ENCODE measurements around the gene G6PC2.

The G6PC2 gene

DNA sequence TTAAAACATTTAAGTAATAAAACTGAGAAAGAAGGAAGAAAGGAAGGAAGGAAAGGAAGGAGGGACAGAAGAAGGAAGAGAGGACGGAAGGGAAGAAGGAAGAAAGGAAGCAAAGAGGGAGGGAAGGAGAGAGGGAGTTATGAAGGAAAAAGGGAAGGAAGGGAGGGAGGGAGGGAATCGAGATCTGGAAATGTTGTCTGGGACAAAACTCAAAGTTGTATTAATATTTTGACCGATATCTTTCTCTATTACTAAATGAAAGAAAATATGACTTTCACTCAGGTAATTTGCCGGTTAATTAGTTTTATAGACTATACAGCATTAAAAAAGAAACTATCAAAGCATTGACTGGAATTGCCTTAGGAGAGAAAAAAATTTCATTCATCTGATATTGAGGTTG lies 44.4 kb downstream of the G6PC2 start:
- DNase-seq (ENCODE audit: low read depth, low spot score): no peak

DNA sequence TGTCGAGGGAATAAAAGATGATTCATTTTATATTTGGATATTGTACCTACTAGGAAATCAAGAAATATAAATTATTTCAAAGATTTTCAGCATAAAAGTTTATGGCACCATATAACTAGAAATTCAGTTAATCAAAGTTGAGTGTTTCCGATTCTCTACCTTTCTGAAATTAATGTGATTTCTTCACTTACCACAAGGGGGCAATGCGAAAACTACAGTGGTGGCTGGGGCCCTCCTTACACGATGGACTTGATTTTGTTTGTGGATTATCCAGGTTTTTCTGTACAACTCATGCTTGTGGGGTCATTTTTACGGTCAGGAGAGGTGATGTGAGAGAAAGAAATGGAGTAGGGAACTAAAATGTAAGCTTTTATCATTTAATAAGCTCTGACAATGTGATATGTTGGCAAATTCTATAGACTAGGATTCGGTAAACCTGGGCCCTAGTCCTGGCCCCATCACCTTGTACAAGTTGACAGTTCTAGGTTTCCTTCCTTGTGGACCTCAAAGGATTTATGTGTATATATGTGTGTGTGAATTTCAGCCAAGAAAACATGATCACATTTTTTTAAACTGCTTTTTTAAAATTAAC lies 47.6 kb downstream of the G6PC2 start:
- no peak for DNase-seq (ENCODE audit: low read depth, low spot score)

DNA sequence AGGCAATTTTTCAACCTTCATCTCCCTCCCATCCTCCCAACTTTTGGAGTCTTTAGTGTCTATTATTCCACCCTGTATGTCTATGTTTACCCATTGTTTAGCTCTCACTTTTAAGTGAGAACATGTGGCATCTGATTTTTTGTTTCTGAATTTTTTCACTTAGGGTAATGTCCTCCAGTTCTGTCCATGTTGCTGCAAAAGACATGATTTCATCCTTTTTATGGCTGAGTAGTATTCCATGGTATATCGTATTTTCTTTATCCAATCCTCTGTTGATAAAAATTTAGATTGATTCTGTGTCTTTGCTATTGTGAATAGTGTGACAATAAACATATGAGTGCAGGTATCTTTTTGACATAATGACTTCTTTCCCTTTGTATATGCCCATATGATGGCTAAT lies 48.2 kb downstream of the G6PC2 start:
- DNase-seq (ENCODE audit: low read depth, low spot score): no peak

DNA sequence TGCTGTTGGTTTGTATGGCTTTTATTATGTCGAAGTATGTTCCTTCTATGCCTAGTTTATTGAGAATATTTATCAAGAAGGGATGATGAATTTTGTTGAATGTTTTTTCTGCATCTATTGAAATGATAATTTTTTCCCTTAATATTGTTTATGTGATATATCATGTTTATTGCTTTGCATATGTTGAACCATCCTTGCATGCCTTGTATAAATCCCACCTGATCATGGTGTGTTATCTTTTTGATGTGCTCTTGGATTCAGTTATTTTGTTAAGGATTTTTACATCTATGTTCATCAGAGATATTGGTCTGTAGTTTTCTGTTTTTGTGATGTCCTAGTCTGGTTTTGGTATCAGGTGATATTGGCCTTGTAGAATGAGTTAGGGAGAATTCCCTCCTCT lies 50.8 kb downstream of the G6PC2 start:
- DNase-seq (ENCODE audit: low read depth, low spot score): no peak

DNA sequence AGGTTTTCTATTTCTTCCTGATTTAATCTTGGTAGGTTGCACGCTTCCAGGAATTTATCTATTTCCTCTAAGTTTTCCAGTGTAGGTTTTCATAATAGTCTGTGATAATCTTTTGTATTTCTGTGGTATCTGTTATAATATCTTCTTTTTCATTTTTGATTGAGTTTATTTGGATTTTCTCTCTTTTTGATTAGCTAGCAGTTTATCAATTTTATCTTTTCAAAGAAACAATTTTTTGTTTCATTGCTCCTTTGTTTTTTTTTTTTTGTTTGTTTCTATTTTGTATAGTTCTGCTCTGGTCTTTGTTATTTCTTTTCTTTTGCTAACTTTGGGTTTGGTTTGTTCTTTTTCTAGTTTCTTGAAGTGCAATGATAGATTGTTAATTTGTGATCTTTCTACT lies 51.3 kb downstream of the G6PC2 start:
- DNase-seq (ENCODE audit: low read depth, low spot score): no peak

DNA sequence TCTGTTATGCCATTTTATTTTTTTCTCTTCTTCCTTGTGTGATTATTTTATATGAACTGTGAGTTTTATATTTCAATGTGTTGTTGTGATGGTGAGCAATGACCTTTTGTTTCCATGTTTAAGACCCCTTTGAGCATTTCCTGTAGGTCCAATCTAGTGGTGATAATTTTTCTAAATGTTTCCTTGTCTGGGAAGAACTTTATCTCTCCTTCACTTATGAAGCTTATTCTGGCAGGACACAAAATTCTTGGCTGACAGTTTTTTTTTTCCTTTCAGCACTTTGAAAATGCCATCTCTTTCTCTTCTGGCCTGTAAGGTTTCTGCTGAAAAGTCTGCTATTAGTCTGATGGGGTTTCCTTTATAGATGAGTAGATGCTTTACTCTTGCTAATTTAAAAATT lies 53.2 kb downstream of the G6PC2 start:
- no peak for DNase-seq (ENCODE audit: low read depth, low spot score)

DNA sequence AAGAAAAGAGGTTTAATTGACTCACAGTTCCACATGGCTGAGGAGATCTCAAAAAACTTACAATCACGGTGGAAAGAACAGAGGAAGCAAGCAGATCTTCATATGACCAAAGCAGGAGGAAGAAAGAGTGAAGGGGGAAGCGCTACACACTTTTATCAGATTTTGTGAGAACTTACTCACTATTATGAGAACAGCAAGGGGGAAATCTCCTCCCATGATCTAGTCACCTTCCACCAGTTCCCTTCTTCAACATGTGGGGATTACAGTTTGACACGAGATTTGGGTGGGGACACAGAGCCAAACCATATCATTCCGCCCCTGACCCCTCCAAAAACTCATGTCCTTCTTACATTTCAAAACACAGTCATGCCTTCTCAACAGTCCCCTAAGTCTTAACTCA lies 54.2 kb downstream of the G6PC2 start:
- DNase-seq (ENCODE audit: low read depth, low spot score): no peak

DNA sequence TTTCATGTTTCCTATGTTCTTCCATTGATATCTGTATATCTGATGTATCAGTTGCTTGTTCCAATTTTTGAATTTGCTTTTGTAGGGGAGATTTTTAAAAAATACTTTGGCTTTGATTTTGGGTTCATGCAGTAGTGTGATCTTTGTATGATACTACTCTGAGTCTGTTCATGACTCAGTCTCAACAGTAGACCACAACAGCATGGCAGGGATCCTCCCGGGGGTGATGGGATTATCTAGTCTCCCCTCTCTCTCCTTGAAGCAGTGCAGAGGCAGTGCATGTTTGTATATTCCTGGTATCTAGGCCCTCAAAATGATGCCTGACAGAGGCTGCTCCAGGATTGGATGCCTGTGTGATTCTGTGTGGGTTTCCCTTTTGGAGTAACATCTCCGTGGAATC lies 55.3 kb downstream of the G6PC2 start:
- no peak for DNase-seq (ENCODE audit: low read depth, low spot score)

All from activated naive CD8-positive, alpha-beta T cell treated with anti-CD3 and anti-CD28 coated beads, Interleukin-2, amount 50 U/mL, for 16 hours (primary cell).